Mesenchymal stem cell (in vitro differentiated cells and primary cell): ENCODE measurements around the gene SPDYC.

Source experiments
- DNase-seq: peaks from one replicate; pipeline ENCODE4 v3.0.0-alpha.2; 2013
- H2AFZ ChIP-seq: one replicate; pipeline ENCODE4 v1.6.1; 2013; ENCODE audit warnings: low read depth, mild to moderate bottlenecking, control low read depth, inconsistent platforms, low read length, moderate library complexity
- H2AK5ac ChIP-seq: 2 replicates; pipeline ENCODE4 v1.6.1; 2013; ENCODE audit warnings: low read length, moderate library complexity, mild to moderate bottlenecking, inconsistent platforms; ENCODE audit not compliant: severe bottlenecking
- H2BK120ac ChIP-seq: one replicate; pipeline ENCODE4 v1.6.1; 2013; ENCODE audit warnings: low read depth, mild to moderate bottlenecking, inconsistent platforms, low read length, moderate library complexity
- H2BK12ac ChIP-seq, 2 experiments: one replicate each; pipeline ENCODE4 v1.6.1; 2013; ENCODE audit warnings: inconsistent platforms in 2 of 2, low read length in 2 of 2, mild to moderate bottlenecking in 2 of 2, moderate library complexity in 2 of 2, control low read depth in 1 of 2
- H2BK15ac ChIP-seq: one replicate; pipeline ENCODE4 v1.6.1; 2013; ENCODE audit warnings: mild to moderate bottlenecking, low read depth, inconsistent platforms; ENCODE audit not compliant: poor library complexity, severe bottlenecking
- H2BK5ac ChIP-seq: 2 replicates; pipeline ENCODE4 v1.6.1; 2013; ENCODE audit warnings: low read depth, mild to moderate bottlenecking, low read length, control low read depth, inconsistent platforms; ENCODE audit not compliant: poor library complexity, severe bottlenecking
- H3K14ac ChIP-seq, 2 experiments: one replicate each; pipeline ENCODE4 v1.6.1; 2013; ENCODE audit warnings: inconsistent platforms in 2 of 2, low read length in 2 of 2, control low read depth in 1 of 2, mild to moderate bottlenecking in 1 of 2, moderate library complexity in 1 of 2
- H3K18ac ChIP-seq, 2 experiments: one replicate each; pipeline ENCODE4 v1.6.1; 2013; ENCODE audit warnings: inconsistent platforms in 2 of 2, low read length in 2 of 2, control low read depth in 1 of 2, low read depth in 1 of 2, mild to moderate bottlenecking in 1 of 2
- H3K23ac ChIP-seq, 2 experiments: one replicate each; pipeline ENCODE4 v1.6.1; 2013; ENCODE audit warnings: inconsistent platforms in 2 of 2, low read length in 2 of 2, mild to moderate bottlenecking in 2 of 2, moderate library complexity in 2 of 2, control low read depth in 1 of 2
- H3K27ac ChIP-seq: 2 replicates; pipeline ENCODE4 v1.5.1; 2013; ENCODE audit warnings: mild to moderate bottlenecking, moderate library complexity, low read length, control low read depth, inconsistent platforms; ENCODE audit not compliant: poor library complexity, severe bottlenecking
- H3K27me3 ChIP-seq, 2 experiments: 2 replicates each; pipeline versions ENCODE4 v1.6.1 to v1.7.0; 2013; ENCODE audit warnings: low read length in 2 of 2, mild to moderate bottlenecking in 2 of 2, moderate library complexity in 2 of 2, control low read depth in 1 of 2, inconsistent platforms in 1 of 2; ENCODE audit not compliant: control insufficient read depth in 1 of 2, insufficient read depth in 1 of 2
- H3K36me3 ChIP-seq, 2 experiments: 2 replicates each; pipeline versions ENCODE4 v1.6.1 to v1.7.0; 2013; ENCODE audit warnings: low read length in 2 of 2, control low read depth in 1 of 2, inconsistent platforms in 1 of 2, low read depth in 1 of 2, mild to moderate bottlenecking in 1 of 2; ENCODE audit not compliant: insufficient read depth in 2 of 2, control insufficient read depth in 1 of 2
- H3K4ac ChIP-seq, 2 experiments: one replicate each; pipeline ENCODE4 v1.6.1; 2013; ENCODE audit warnings: inconsistent platforms in 2 of 2, low read length in 2 of 2, mild to moderate bottlenecking in 2 of 2, moderate library complexity in 2 of 2, control low read depth in 1 of 2, low read depth in 1 of 2
- H3K4me1 ChIP-seq: 2 replicates; pipeline ENCODE4 v1.6.1; 2013; ENCODE audit warnings: low read depth, low read length, control low read depth; ENCODE audit not compliant: control insufficient read depth, insufficient read depth
- H3K4me2 ChIP-seq: 2 replicates; pipeline ENCODE4 v1.6.1; 2013; ENCODE audit warnings: low read length, mild to moderate bottlenecking, inconsistent platforms; ENCODE audit not compliant: poor library complexity, severe bottlenecking
- H3K4me3 ChIP-seq, 2 experiments: 2 replicates each; pipeline versions ENCODE4 v1.5.1 to v1.7.0; 2013; ENCODE audit warnings: low read length in 2 of 2, mild to moderate bottlenecking in 2 of 2, control low read depth in 1 of 2, low read depth in 1 of 2; ENCODE audit not compliant: insufficient read depth in 1 of 2
- H3K79me1 ChIP-seq: replicated peaks from 2 replicates; pipeline ENCODE4 v1.6.1; 2013; ENCODE audit warnings: mild to moderate bottlenecking, control low read depth, low read length, inconsistent platforms; ENCODE audit not compliant: poor library complexity, severe bottlenecking
- H3K9ac ChIP-seq: 2 replicates; pipeline ENCODE4 v1.7.0; 2013; ENCODE audit warnings: mild to moderate bottlenecking, low read length, moderate library complexity
- H3K9me3 ChIP-seq: 2 replicates; pipeline ENCODE4 v1.7.0; 2013; ENCODE audit warnings: mild to moderate bottlenecking, low read length; ENCODE audit not compliant: control insufficient read depth
- H4K8ac ChIP-seq: one replicate; pipeline ENCODE4 v1.6.1; 2013; ENCODE audit warnings: inconsistent platforms, mild to moderate bottlenecking, low read length, moderate library complexity
- H4K91ac ChIP-seq: one replicate; pipeline ENCODE4 v1.6.1; 2013; ENCODE audit warnings: mild to moderate bottlenecking, low read length, inconsistent platforms
- WGBS: methylation state at CpG from one replicate; pipeline ENCODE4 v1.1.7; 2013; ENCODE audit warnings: mixed read lengths; 5-methylcytosine and 5-hydroxymethylcytosine counted together

Gene SPDYC

GRCh38 chr11:65134240-65134951 lies 35.6 kb upstream of the SPDYC start, which contains the start of gene SYVN1:
TSS of gene SYVN1 (minus strand) at chr11:65134519. CDS start at chr11:65133601, 918 bp downstream.
- Histone ChIP-seq H3K9me3 (no peaks in the 10 kb centered on the region), H3K27ac (peak within 1 kb of the TSS; percentile 94), H2BK15ac (peak within 1 kb of the TSS; percentile 75), H3K4ac (peak within 1 kb of the TSS; percentile 78 to 86), H3K27me3 (no peaks in the 10 kb centered on the region), H4K91ac (peak within 1 kb of the TSS; percentile 97), H3K79me1 (peaks cover 18% of the 10 kb centered on the region), H3K4me2 (peak within 1 kb of the TSS; percentile 91), H2AK5ac (peak within 1 kb of the TSS; percentile 9), H3K14ac (peak within 1 kb of the TSS in 1 of 2 experiments; percentile 95), H3K9ac (peak within 1 kb of the TSS; percentile 99), H2BK120ac (peak within 1 kb of the TSS; percentile 56), H2AFZ (peak within 1 kb of the TSS; percentile 65), H2BK5ac (peak within 1 kb of the TSS; percentile 92), H3K4me1 (peaks cover 23% of the 10 kb centered on the region), H4K8ac (peak within 1 kb of the TSS; percentile 95), H3K18ac (peak within 1 kb of the TSS; percentile 88 to 99), H3K23ac (no peak within 1 kb of the TSS), H2BK12ac (peak within 1 kb of the TSS; percentile 7 to 65), H3K36me3 (peaks cover 35 to 36% of the 10 kb centered on the region in 2 experiments), H3K4me3 (peak within 1 kb of the TSS; percentile 93)
- peak; percentile 92 for DNase-seq
- 1% methylated on average over 56 of the region's 60 CpGs for WGBS

- peak; percentile 98 for DNase-seq
- peak overlapping the region; percentile 9 for H2AK5ac ChIP-seq
- peak overlapping the region; percentile 92 for H2BK5ac ChIP-seq
- no peaks in the 10 kb centered on the region for H3K27me3 ChIP-seq
- H3K9ac ChIP-seq, result peak overlapping the region; percentile 99
- peak overlapping the region; percentile 48 to 93 for H3K4me3 ChIP-seq
- H4K8ac ChIP-seq, result peak overlapping the region; percentile 93
- H3K9me3 ChIP-seq, result no peaks in the 10 kb centered on the region
- H3K4me2 ChIP-seq, result peak overlapping the region; percentile 91
- peak overlapping the region; percentile 72 to 78 for H3K4ac ChIP-seq
- peak overlapping the region; percentile 16 for H2AFZ ChIP-seq
- peaks cover 28 to 29% of the 10 kb centered on the region in 2 experiments for H3K36me3 ChIP-seq
- H3K79me1 ChIP-seq, result peaks cover 16% of the 10 kb centered on the region
- H3K4me1 ChIP-seq, result peaks cover 23% of the 10 kb centered on the region
- H4K91ac ChIP-seq, result peak overlapping the region; percentile 76
- peak overlapping the region; percentile 94 for H3K27ac ChIP-seq
- no peak overlapping the region for H3K23ac ChIP-seq
- H2BK120ac ChIP-seq, result no peak overlapping the region
- peak overlapping the region; percentile 13 to 88 for H3K18ac ChIP-seq
- 6% methylated on average over 24 of the region's 24 CpGs for WGBS
- peak overlapping the region in 1 of 2 experiments; percentile 7 for H2BK12ac ChIP-seq
- no peak overlapping the region for H2BK15ac ChIP-seq
- peak overlapping the region in 1 of 2 experiments; percentile 12 for H3K14ac ChIP-seq
Measured at GRCh38 chr11:65134952-65135632, 34.9 kb upstream of the SPDYC start.

GRCh38 chr11:65135633-65136145 lies 34.3 kb upstream of the SPDYC start:
- Histone ChIP-seq H3K4me3 (peak overlapping the region in 1 of 2 experiments; percentile 93), H2BK5ac (no peak overlapping the region), H3K4me1 (peaks cover 23% of the 10 kb centered on the region), H3K9ac (peak overlapping the region; percentile 99), H3K36me3 (peaks cover 22 to 24% of the 10 kb centered on the region in 2 experiments), H3K9me3 (no peaks in the 10 kb centered on the region), H2BK12ac (no peak overlapping the region), H2AFZ (no peak overlapping the region), H3K18ac (no peak overlapping the region), H4K8ac (peak overlapping the region; percentile 93), H2BK120ac (no peak overlapping the region), H3K4ac (no peak overlapping the region), H3K27ac (no peak overlapping the region), H2AK5ac (no peak overlapping the region), H4K91ac (no peak overlapping the region), H2BK15ac (no peak overlapping the region), H3K27me3 (no peaks in the 10 kb centered on the region), H3K14ac (no peak overlapping the region), H3K4me2 (peak overlapping the region; percentile 91), H3K23ac (no peak overlapping the region), H3K79me1 (peaks cover 14% of the 10 kb centered on the region)
- WGBS, result 63% methylated on average over 11 of the region's 11 CpGs
- DNase-seq, result no peak
